ENCODE measurements around the gene ALOX12B. TPM values are rescaled to one million over a fixed set of nuclear protein-coding genes. Genes with fewer than 3 reads are reported as not detected.

The ALOX12B gene
- total and polyA plus RNA-seq, 2 of the 13 experiments (the other 11 are each of a cell fraction or from before 2014, with no cell fraction given): 0.13 TPM; not detected in 1

DNA sequence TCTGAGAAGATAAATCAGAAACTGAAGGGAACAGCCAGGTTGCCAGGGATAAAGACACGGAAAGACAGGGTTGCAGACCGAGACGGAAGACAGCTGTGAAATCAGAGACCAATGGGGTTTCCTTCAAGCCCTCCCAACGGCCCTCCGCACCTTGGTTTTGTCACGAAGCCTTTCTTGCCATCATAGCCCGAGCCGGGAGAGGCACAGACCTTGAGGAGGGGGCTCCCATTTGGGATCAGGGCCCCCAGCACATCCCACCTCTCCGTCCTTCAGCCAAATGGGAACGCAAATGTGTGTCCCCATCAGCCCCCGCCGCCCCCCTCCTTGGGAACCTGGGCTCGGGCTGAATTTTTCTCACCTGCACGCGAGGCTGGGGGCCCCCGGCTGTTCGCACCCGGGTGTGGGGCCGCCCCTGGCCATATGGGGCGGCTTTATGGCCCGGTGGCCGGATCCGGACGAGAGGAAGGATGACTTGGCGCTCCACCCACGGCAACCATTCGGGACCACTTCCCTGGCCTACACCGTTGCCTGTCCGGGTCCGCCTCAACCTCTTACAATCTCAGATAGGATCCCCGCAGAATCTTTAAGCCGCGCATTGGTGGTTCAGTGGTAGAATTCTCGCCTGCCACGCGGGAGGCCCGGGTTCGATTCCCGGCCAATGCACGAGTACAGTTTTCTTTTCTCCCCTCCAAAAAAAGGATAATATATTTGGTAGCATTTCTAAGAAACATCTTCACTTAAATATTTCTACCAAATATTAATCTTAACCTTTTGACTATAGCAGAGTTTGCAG is 37.8 kb upstream of the ALOX12B start (continued):
- TF ChIP-seq TAF1 (CRISPR knock-in tag; IDR thresholded peaks at IDR 0.05) (no peak), PAF1 (CRISPR knock-in tag; IDR thresholded peaks at IDR 0.05) (no peak), ZBTB38 (CRISPR knock-in tag; IDR thresholded peaks at IDR 0.05) (no peak), PITX1 (CRISPR knock-in tag; IDR thresholded peaks at IDR 0.05) (peak; percentile 43; the same call in 1 of the 2 replicates), ZNF792 (CRISPR knock-in tag; IDR thresholded peaks at IDR 0.05) (peak; percentile 40; the same call in 1 of the 2 replicates), SNRNP70 (IDR thresholded peaks at IDR 0.05; ENCODE audit: low read depth, low read length) (no peak), CHD2 (IDR thresholded peaks at IDR 0.05; ENCODE audit: low read depth, low read length) (no peak), ONECUT2 (CRISPR knock-in tag; IDR thresholded peaks at IDR 0.05) (no peak), ZMYM2 (CRISPR knock-in tag; IDR thresholded peaks at IDR 0.05) (no peak), HHEX (CRISPR knock-in tag; IDR thresholded peaks at IDR 0.05) (no peak), ELF3 (CRISPR knock-in tag; IDR thresholded peaks at IDR 0.05) (peak; percentile 41; the same call in 1 of the 2 replicates), MTA1 (CRISPR knock-in tag; IDR thresholded peaks at IDR 0.05; ENCODE audit: borderline replicate concordance) (no peak), RFXAP (CRISPR knock-in tag; IDR thresholded peaks at IDR 0.05; ENCODE audit: borderline replicate concordance) (no peak), SIN3B (IDR thresholded peaks at IDR 0.05; ENCODE audit: low read length) (no peak), BRF2 (CRISPR knock-in tag; IDR thresholded peaks at IDR 0.05) (no peak), ZNF24 (IDR thresholded peaks at IDR 0.05) (peak; percentile 96), SALL1 (CRISPR knock-in tag; IDR thresholded peaks at IDR 0.05) (peak; percentile 47; the same call in 1 of the 2 replicates), ZFY (CRISPR knock-in tag; IDR thresholded peaks at IDR 0.05) (peak; percentile 37; the same call in 1 of the 2 replicates), ZNF367 (CRISPR knock-in tag; IDR thresholded peaks at IDR 0.05; ENCODE audit: borderline replicate concordance) (no peak), YY1 (IDR thresholded peaks at IDR 0.05; ENCODE audit: insufficient read depth, insufficient replicate concordance, low read depth, low read length) (no peak), HNRNPH1 (optimal IDR thresholded peaks at IDR 0.05; ENCODE audit: low read depth, low read length) (no peak), ZMYM4 (CRISPR knock-in tag; IDR thresholded peaks at IDR 0.05) (no peak), POLR2AphosphoS5 (IDR thresholded peaks at IDR 0.05; ENCODE audit: low read depth, low read length) (no peak), ZFP36L1 (CRISPR knock-in tag; IDR thresholded peaks at IDR 0.05) (no peak), NFRKB (IDR thresholded peaks at IDR 0.05) (no peak), GZF1 (CRISPR knock-in tag; IDR thresholded peaks at IDR 0.05) (no peak), ZNF484 (CRISPR knock-in tag; IDR thresholded peaks at IDR 0.05; ENCODE audit: borderline replicate concordance, low read depth) (no peak)
- TF ChIP-seq, protein P1, sequence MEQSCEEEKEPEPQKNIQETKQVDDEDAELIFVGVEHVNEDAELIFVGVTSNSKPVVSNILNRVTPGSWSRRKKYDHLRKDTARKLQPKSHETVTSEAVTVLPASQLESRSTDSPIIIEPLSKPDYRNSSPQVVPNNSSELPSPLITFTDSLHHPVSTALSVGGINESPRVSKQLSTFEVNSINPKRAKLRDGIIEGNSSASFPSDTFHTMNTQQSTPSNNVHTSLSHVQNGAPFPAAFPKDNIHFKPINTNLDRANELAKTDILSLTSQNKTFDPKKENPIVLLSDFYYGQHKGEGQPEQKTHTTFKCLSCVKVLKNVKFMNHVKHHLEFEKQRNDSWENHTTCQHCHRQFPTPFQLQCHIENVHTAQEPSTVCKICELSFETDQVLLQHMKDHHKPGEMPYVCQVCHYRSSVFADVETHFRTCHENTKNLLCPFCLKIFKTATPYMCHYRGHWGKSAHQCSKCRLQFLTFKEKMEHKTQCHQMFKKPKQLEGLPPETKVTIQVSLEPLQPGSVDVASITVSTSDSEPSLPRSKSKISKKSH (CRISPR knock-in tag; IDR thresholded peaks at IDR 0.05; ENCODE audit: borderline replicate concordance): no peak
- TF ChIP-seq, protein P2, sequence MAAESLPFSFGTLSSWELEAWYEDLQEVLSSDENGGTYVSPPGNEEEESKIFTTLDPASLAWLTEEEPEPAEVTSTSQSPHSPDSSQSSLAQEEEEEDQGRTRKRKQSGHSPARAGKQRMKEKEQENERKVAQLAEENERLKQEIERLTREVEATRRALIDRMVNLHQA (CRISPR knock-in tag; IDR thresholded peaks at IDR 0.05): no peak
- TF ChIP-seq, protein P3, sequence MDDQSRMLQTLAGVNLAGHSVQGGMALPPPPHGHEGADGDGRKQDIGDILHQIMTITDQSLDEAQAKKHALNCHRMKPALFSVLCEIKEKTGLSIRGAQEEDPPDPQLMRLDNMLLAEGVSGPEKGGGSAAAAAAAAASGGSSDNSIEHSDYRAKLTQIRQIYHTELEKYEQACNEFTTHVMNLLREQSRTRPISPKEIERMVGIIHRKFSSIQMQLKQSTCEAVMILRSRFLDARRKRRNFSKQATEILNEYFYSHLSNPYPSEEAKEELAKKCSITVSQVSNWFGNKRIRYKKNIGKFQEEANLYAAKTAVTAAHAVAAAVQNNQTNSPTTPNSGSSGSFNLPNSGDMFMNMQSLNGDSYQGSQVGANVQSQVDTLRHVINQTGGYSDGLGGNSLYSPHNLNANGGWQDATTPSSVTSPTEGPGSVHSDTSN (CRISPR knock-in tag; IDR thresholded peaks at IDR 0.05; ENCODE audit: borderline replicate concordance): no peak

Measured in HepG2 (cell line).